ENCODE data around the gene PBX3. TPM values are rescaled to one million over a fixed set of nuclear protein-coding genes. Genes with fewer than 3 reads are reported as not detected.

PBX3 gene
- total and polyA plus RNA-seq, 8 donors = 36.3 to 53.6 (median 42.8) TPM

DNA sequence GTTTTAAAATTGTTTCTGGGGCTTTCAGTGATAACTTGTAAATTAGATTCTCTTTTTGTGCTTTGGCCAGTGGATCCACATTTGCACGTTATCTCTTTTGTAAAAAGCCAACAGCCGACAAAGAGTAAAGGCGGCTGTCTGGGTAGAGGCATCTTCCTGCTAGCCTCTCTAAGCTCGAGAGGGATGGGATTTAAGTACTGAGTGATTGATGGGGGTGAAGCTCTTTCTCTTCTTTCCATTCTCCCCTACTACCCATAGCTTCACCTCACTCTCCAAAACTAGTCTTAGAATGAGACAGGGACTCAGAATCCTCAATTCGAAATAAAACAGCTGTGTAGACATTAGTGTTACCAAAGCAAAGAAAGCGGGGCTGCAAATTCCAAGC, 3.4 kb downstream of the PBX3 start:
- Histone ChIP-seq H3K36me3 (no peaks in the 10 kb centered on the region), H3K27me3 (no peaks in the 10 kb centered on the region), H3K4me1 (peaks cover 14 to 43% of the 10 kb centered on the region in 2 donors), H3K27ac (peak overlapping the region in 1 of 2 donors; percentile 87), H3K9me3 (no peaks in the 10 kb centered on the region), H3K4me3 (no peak overlapping the region)
- DNase-seq (no peak), ATAC-seq (no peak)
- TF ChIP-seq, protein P1, sequence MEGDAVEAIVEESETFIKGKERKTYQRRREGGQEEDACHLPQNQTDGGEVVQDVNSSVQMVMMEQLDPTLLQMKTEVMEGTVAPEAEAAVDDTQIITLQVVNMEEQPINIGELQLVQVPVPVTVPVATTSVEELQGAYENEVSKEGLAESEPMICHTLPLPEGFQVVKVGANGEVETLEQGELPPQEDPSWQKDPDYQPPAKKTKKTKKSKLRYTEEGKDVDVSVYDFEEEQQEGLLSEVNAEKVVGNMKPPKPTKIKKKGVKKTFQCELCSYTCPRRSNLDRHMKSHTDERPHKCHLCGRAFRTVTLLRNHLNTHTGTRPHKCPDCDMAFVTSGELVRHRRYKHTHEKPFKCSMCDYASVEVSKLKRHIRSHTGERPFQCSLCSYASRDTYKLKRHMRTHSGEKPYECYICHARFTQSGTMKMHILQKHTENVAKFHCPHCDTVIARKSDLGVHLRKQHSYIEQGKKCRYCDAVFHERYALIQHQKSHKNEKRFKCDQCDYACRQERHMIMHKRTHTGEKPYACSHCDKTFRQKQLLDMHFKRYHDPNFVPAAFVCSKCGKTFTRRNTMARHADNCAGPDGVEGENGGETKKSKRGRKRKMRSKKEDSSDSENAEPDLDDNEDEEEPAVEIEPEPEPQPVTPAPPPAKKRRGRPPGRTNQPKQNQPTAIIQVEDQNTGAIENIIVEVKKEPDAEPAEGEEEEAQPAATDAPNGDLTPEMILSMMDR (IDR thresholded peaks at IDR 0.05) = no peak
- intact Hi-C loops (cut with DNase I) = no loop called here

DNA sequence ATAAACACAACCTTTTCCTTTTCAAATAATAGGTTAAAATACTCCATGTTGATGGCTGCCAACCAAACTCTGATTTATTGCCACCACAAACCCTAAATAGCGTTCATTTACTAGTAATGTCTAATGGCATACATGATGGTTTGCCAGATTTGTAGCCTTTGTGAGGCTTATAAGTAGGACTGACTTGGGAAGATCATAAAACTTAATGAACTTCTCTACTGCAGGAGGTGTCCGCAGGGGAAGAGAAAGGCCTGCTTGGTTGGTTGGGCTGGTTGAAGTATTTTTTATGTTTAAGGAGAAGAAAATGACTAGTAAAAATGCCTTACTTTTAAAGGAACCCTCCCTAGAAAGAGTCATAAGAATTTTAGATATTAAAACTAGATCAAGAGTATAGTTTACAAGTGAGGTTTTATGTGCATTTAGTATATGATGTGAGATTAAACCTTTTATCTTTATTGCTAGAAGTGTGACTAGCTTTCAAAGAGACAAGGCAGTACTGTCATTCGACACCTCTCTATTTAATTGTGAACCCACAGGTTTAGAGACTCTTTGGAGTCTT, 5.0 kb downstream of the PBX3 start:
- TF ChIP-seq, protein P1 (IDR thresholded peaks at IDR 0.05) = no peak
- DNase-seq (no peak), ATAC-seq (no peak)
- H3K27me3 ChIP-seq = no peaks in the 10 kb centered on the region
- peaks cover 11 to 39% of the 10 kb centered on the region in 2 donors for H3K4me1 ChIP-seq
- peak overlapping the region in 1 of 2 donors; percentile 2 for H3K27ac ChIP-seq
- H3K4me3 ChIP-seq = no peak overlapping the region
- intact Hi-C loops (cut with DNase I) = no loop called here
- no peaks in the 10 kb centered on the region for H3K36me3 ChIP-seq
- H3K9me3 ChIP-seq = no peaks in the 10 kb centered on the region

DNA sequence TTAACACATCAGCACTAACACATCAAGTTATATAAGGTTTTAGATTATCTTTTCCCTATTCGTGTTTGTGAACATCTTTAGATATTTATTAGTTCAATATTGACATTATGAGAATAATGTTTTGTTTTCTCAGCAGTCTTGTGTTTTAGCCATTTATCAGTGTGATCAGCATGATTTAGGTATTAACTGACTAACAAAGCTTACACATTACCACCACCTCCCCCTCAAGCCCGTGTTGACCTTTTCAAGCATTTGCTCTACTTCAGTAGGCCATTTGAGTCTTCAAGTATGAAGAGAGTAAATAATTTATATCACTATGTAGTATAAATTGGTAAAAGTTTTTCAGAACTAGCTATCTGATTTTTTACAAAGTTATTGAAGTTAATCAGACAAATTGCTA, 6.9 kb downstream of the PBX3 start:
- ATAC-seq = peak; percentile 36

DNA sequence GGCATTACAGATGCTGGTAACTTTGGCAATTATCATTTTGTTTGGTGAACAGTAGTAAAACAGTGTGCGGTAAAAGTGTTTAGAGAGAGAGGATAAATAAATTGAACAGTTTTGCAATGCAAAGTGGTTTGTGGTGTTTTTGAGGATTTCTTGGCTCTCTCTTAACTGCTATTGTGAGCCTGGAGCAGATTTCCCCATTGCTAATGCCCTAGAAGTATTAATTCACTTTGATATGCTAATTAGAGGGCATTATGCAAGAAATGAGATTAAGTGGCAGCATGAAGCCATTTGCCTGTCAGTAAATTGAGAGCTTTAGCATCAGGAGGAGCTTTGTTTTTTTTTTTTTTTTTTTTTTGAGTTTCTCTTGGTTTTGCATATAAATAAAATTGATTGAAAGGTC, 8.2 kb downstream of the PBX3 start:
- TF ChIP-seq, protein P1 (IDR thresholded peaks at IDR 0.05) = no peak
- Histone ChIP-seq H3K36me3 (no peaks in the 10 kb centered on the region), H3K27ac (no peak overlapping the region), H3K27me3 (no peaks in the 10 kb centered on the region), H3K4me1 (peaks cover 11 to 42% of the 10 kb centered on the region in 2 donors), H3K9me3 (no peaks in the 10 kb centered on the region), H3K4me3 (no peak overlapping the region)
- ATAC-seq (peak; percentile 17), DNase-seq (no peak)
- intact Hi-C loops (cut with DNase I) = no loop called here

More for the DNA sequence above, 6.9 kb downstream of the PBX3 start:
- peaks cover 11 to 40% of the 10 kb centered on the region in 2 donors for H3K4me1 ChIP-seq
- H3K27ac ChIP-seq = no peak overlapping the region
- no peaks in the 10 kb centered on the region for H3K36me3 ChIP-seq
- DNase-seq = no peak
- intact Hi-C loops (cut with DNase I) = no loop called here
- H3K27me3 ChIP-seq = no peaks in the 10 kb centered on the region
- H3K9me3 ChIP-seq = no peaks in the 10 kb centered on the region
- TF ChIP-seq, protein P1 (IDR thresholded peaks at IDR 0.05) = no peak
- H3K4me3 ChIP-seq = no peak overlapping the region

DNA sequence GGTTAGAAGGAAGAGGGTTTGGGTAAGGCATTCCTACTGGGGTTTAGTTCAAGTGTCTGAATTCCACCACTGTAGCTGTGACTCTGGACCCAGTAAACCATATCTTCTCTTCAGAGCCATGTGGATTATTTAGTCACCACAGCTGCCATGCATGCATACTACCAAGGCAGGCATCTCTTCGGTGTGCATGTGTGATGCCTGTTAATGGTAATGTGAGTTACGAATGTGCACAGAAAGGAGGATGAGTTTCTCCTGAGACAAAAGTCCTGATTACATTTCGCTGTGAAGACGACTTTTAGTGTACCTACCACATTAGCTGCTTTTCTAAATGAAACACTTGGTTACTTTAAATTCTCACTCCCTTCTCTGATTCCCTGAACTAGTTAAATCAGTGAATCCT, 9.3 kb downstream of the PBX3 start:
- no peak overlapping the region for H3K4me3 ChIP-seq
- H3K4me1 ChIP-seq = peaks cover 11 to 39% of the 10 kb centered on the region in 2 donors
- no peaks in the 10 kb centered on the region for H3K36me3 ChIP-seq
- DNase-seq (no peak), ATAC-seq (no peak)
- H3K27ac ChIP-seq = no peak overlapping the region
- H3K9me3 ChIP-seq = no peaks in the 10 kb centered on the region
- intact Hi-C loops (cut with DNase I) = no loop called here
- TF ChIP-seq, protein P1 (IDR thresholded peaks at IDR 0.05) = no peak
- no peaks in the 10 kb centered on the region for H3K27me3 ChIP-seq

All from left lung (tissue), 10 donors.